NCI-H187 (cell line): ENCODE measurements around the gene INVS.
"Not testable (repeated sequence)": the region's sequence is repeated elsewhere in the genome, so short reads cannot be mapped to it uniquely, and the experiment has no call there.

Experiments used
- DNase-seq, 2 experiments: peaks; one replicate each; lab custom pipeline; 2025; lab: John Stamatoyannopoulos, UW

The INVS gene

GRCh38 chr9:100202806-100203205 is 103.8 kb downstream of the INVS start:
- DNase-seq, result no peak

GRCh38 chr9:100204796-100205195 is 105.8 kb downstream of the INVS start:
- DNase-seq, result no peak

- DNase-seq, result no peak
Observed at GRCh38 chr9:100206899-100207298, 107.9 kb downstream of the INVS start.

GRCh38 chr9:100208673-100209072 is 109.6 kb downstream of the INVS start:
- DNase-seq, result no peak

- no peak for DNase-seq
Observed at GRCh38 chr9:100211476-100211875, 112.4 kb downstream of the INVS start.

- no peak for DNase-seq
Observed at GRCh38 chr9:100213730-100214477, 114.9 kb downstream of the INVS start.

GRCh38 chr9:100216178-100216787 is 117.2 kb downstream of the INVS start:
- DNase-seq, result no peak

- no peak for DNase-seq
Observed at GRCh38 chr9:100217536-100217935, 118.5 kb downstream of the INVS start.

GRCh38 chr9:100219347-100219746 is 120.3 kb downstream of the INVS start:
- DNase-seq, result no peak

GRCh38 chr9:100220936-100221335 is 121.9 kb downstream of the INVS start:
- no peak for DNase-seq

- no peak for DNase-seq
Observed at GRCh38 chr9:100221538-100221937, 122.5 kb downstream of the INVS start.

GRCh38 chr9:100222674-100223073 is 123.6 kb downstream of the INVS start:
- no peak for DNase-seq

GRCh38 chr9:100227636-100228035 is 128.6 kb downstream of the INVS start:
- no peak for DNase-seq

GRCh38 chr9:100228352-100228869 is 129.4 kb downstream of the INVS start:
- DNase-seq, result no peak

- no peak for DNase-seq
Observed at GRCh38 chr9:100229136-100229535, 130.1 kb downstream of the INVS start.

GRCh38 chr9:100229561-100229960 is 130.5 kb downstream of the INVS start:
- DNase-seq, result peak; percentile 48 to 57

GRCh38 chr9:100236986-100237385 is 137.9 kb downstream of the INVS start:
- DNase-seq, result not testable (repeated sequence)

GRCh38 chr9:100240512-100240911 is 141.5 kb downstream of the INVS start:
- DNase-seq, result no peak

- no peak for DNase-seq
Observed at GRCh38 chr9:100267211-100267610, 168.2 kb downstream of the INVS start.

- DNase-seq, result no peak
Observed at GRCh38 chr9:100268271-100268670, 169.2 kb downstream of the INVS start.

GRCh38 chr9:100269656-100270055 is 170.6 kb downstream of the INVS start:
- no peak for DNase-seq

- no peak for DNase-seq
Observed at GRCh38 chr9:100277166-100277979, 178.3 kb downstream of the INVS start.

- no peak for DNase-seq
Observed at GRCh38 chr9:100281066-100281465, 182.0 kb downstream of the INVS start.
